Gastroesophageal sphincter (tissue), 3 donors: Measurements from ENCODE around the gene NAA80.

ENCODE experiments used
- CTCF ChIP-seq, 4 experiments: fragments of 200-600 bp in 2 of 4; fragments of 450-650 bp in 2 of 4; sonication (generic) in 1 of 4; IDR thresholded peaks; one replicate each; pipeline ENCODE4 v1.5.1; 2017 to 2019; ENCODE audit warnings: antibody characterized with exemption in 4 of 4, mild to moderate bottlenecking in 2 of 4, moderate library complexity in 2 of 4
- EP300 ChIP-seq: sonication (generic); formaldehyde crosslinking; IDR thresholded peaks from one replicate; pipeline ENCODE4 v1.6.1; 2017; ENCODE audit warnings: antibody characterized with exemption, mild to moderate bottlenecking

GRCh38 chr3:50266017-50266416, 33.2 kb downstream of the NAA80 start:
- TF ChIP-seq EP300, result no peak
- TF ChIP-seq CTCF (IDR thresholded peaks at IDR 0.05), result no peak
